H9 (cell line): Measurements from ENCODE around the gene ERO1A. TPM values are rescaled to one million over a fixed set of nuclear protein-coding genes. Genes with fewer than 3 reads are reported as not detected.

ENCODE experiments used
- DNase-seq: peaks from one replicate; pipeline ENCODE4 v3.0.0-alpha.2; 2017
- H2AFZ ChIP-seq: one replicate; pipeline ENCODE4 v1.6.1; 2013; ENCODE audit warnings: mild to moderate bottlenecking, low read length, control low read depth, moderate library complexity
- H2AK5ac ChIP-seq: 2 replicates; pipeline ENCODE4 v1.6.1; 2013; ENCODE audit warnings: low read length, control low read depth, mixed read lengths; ENCODE audit not compliant: insufficient read length
- H2BK120ac ChIP-seq: one replicate; pipeline ENCODE4 v1.6.1; 2013; ENCODE audit warnings: low read depth, mild to moderate bottlenecking, low read length, control low read depth, inconsistent platforms; ENCODE audit not compliant: poor library complexity, severe bottlenecking
- H2BK12ac ChIP-seq: 2 replicates; pipeline ENCODE4 v1.6.1; 2013; ENCODE audit warnings: low read length, control low read depth, mixed read lengths, low read depth; ENCODE audit not compliant: insufficient read length
- H2BK15ac ChIP-seq: 2 replicates; pipeline ENCODE4 v1.6.1; 2013; ENCODE audit warnings: low read depth, low read length, control low read depth
- H2BK20ac ChIP-seq: one replicate; pipeline ENCODE4 v1.6.1; 2013; ENCODE audit warnings: low read depth, mild to moderate bottlenecking, low read length, control low read depth, inconsistent platforms; ENCODE audit not compliant: poor library complexity, severe bottlenecking
- H2BK5ac ChIP-seq: 2 replicates; pipeline ENCODE4 v1.6.1; 2013; ENCODE audit warnings: low read length, control low read depth, mixed read lengths; ENCODE audit not compliant: insufficient read length
- H3K14ac ChIP-seq: 2 replicates; pipeline ENCODE4 v1.6.1; 2013; ENCODE audit warnings: low read length, control low read depth; ENCODE audit not compliant: insufficient read depth
- H3K18ac ChIP-seq: 2 replicates; pipeline ENCODE4 v1.6.1; 2013; ENCODE audit warnings: low read depth, mild to moderate bottlenecking, mixed read lengths, low read length, control low read depth; ENCODE audit not compliant: insufficient read length
- H3K23ac ChIP-seq: 2 replicates; pipeline ENCODE4 v1.6.1; 2013; ENCODE audit warnings: low read length, control low read depth, mixed read lengths, low read depth; ENCODE audit not compliant: insufficient read length
- H3K23me2 ChIP-seq: 2 replicates; pipeline ENCODE4 v1.6.1; 2013; ENCODE audit warnings: low read depth, mild to moderate bottlenecking, mixed read lengths, low read length, control low read depth; ENCODE audit not compliant: insufficient read length, poor library complexity, severe bottlenecking
- H3K27ac ChIP-seq: 2 replicates; pipeline ENCODE4 v1.5.1; 2013; ENCODE audit warnings: low read length, control low read depth, mixed read lengths, low read depth; ENCODE audit not compliant: insufficient read length
- H3K27me3 ChIP-seq: 2 replicates; pipeline ENCODE4 v1.6.1; 2013; ENCODE audit warnings: low read length, control low read depth, inconsistent platforms; ENCODE audit not compliant: insufficient read depth
- H3K4ac ChIP-seq: 2 replicates; pipeline ENCODE4 v1.6.1; 2013; ENCODE audit warnings: low read depth, mild to moderate bottlenecking, control low read depth, inconsistent platforms, low read length, moderate library complexity
- H3K4me1 ChIP-seq: 2 replicates; pipeline ENCODE4 v1.6.1; 2013; ENCODE audit warnings: low read length, control low read depth, inconsistent platforms; ENCODE audit not compliant: insufficient read depth
- H3K4me2 ChIP-seq: 2 replicates; pipeline ENCODE4 v1.6.1; 2013; ENCODE audit warnings: low read length, control low read depth, mixed read lengths; ENCODE audit not compliant: insufficient read length, insufficient read depth
- H3K56ac ChIP-seq: 2 replicates; pipeline ENCODE4 v1.6.1; 2013; ENCODE audit warnings: low read depth, mild to moderate bottlenecking, mixed read lengths, low read length, control low read depth; ENCODE audit not compliant: insufficient read length
- H3K79me1 ChIP-seq: 2 replicates; pipeline ENCODE4 v1.6.1; 2013; ENCODE audit warnings: low read depth, mild to moderate bottlenecking, moderate library complexity, low read length, control low read depth, inconsistent platforms; ENCODE audit not compliant: insufficient read depth, poor library complexity, severe bottlenecking
- H3K79me2 ChIP-seq: 2 replicates; pipeline ENCODE4 v1.6.1; 2013; ENCODE audit warnings: low read length, control low read depth, inconsistent platforms; ENCODE audit not compliant: insufficient read depth
- H3K9ac ChIP-seq: 2 replicates; pipeline ENCODE4 v1.6.1; 2013; ENCODE audit warnings: low read length, control low read depth, mixed read lengths; ENCODE audit not compliant: insufficient read length; ENCODE audit errors: extremely low read depth
- H3K9me3 ChIP-seq: one replicate; pipeline ENCODE4 v1.6.1; 2013; ENCODE audit warnings: low read depth, low read length, inconsistent platforms; ENCODE audit not compliant: control insufficient read depth
- H3T11ph ChIP-seq: one replicate; pipeline ENCODE4 v1.6.1; 2013; ENCODE audit warnings: mild to moderate bottlenecking, low read length, control low read depth, inconsistent platforms
- H4K20me1 ChIP-seq: one replicate; pipeline ENCODE4 v1.6.1; 2013; ENCODE audit not compliant: control insufficient read depth, insufficient read length, insufficient read depth
- H4K5ac ChIP-seq: 2 replicates; pipeline ENCODE4 v1.6.1; 2013; ENCODE audit warnings: low read depth, mild to moderate bottlenecking, mixed read lengths, low read length, control low read depth; ENCODE audit not compliant: insufficient read length
- H4K8ac ChIP-seq: replicated peaks from 2 replicates; pipeline ENCODE4 v1.6.1; 2013; ENCODE audit warnings: low read length, control low read depth, mixed read lengths, low read depth; ENCODE audit not compliant: insufficient read length
- H4K91ac ChIP-seq: 2 replicates; pipeline ENCODE4 v1.6.1; 2013; ENCODE audit warnings: low read depth, mild to moderate bottlenecking, moderate library complexity, mixed read lengths, low read length, control low read depth; ENCODE audit not compliant: insufficient read length
- H3K27ac Mint-ChIP-seq, 3 experiments: 2 replicates in 2 of 3; 3 replicates in 1 of 3; pipeline ENCODE4 v1.8.0; 2020 to 2021; ENCODE audit warnings: mixed read lengths in 3 of 3, mild to moderate bottlenecking in 1 of 3, moderate library complexity in 1 of 3
- H3K27me3 Mint-ChIP-seq: 2 replicates; pipeline ENCODE4 v1.8.0; 2021; ENCODE audit warnings: low read depth, mild to moderate bottlenecking, moderate library complexity, mixed read lengths
- H3K36me3 Mint-ChIP-seq, 3 experiments: 2 replicates in 2 of 3; 3 replicates in 1 of 3; pipeline ENCODE4 v1.8.0; 2020 to 2021; ENCODE audit warnings: low read depth in 3 of 3, mixed read lengths in 3 of 3; ENCODE audit not compliant: insufficient read depth in 1 of 3
- H3K4me1 Mint-ChIP-seq, 2 experiments: 2 replicates each; pipeline ENCODE4 v1.8.0; 2020; ENCODE audit warnings: mixed read lengths in 2 of 2
- H3K4me3 Mint-ChIP-seq, 2 experiments: 2 replicates in 1 of 2; 3 replicates in 1 of 2; pipeline ENCODE4 v1.8.0; 2020 to 2021; ENCODE audit warnings: mild to moderate bottlenecking in 2 of 2, mixed read lengths in 2 of 2, moderate library complexity in 1 of 2
- H3K9me3 Mint-ChIP-seq, 2 experiments: 2 replicates in 1 of 2; 3 replicates in 1 of 2; pipeline ENCODE4 v1.8.0; 2020; ENCODE audit warnings: mild to moderate bottlenecking in 2 of 2, mixed read lengths in 2 of 2, moderate library complexity in 1 of 2
- WGBS: extraction: QIAGEN DNeasy Blood & Tissue Kit; methylation state at CpG from one replicate; pipeline ENCODE4 v1.1.7; 2013; ENCODE audit warnings: missing lambda C conversion rate, low lambda C conversion rate, mixed read lengths; ENCODE audit not compliant: insufficient read length; ENCODE audit errors: extremely low coverage; 5-methylcytosine and 5-hydroxymethylcytosine counted together
- total RNA-seq: library from RNA; stranded (reverse); gene quantifications from 2 replicates; pipeline ENCODE4 v1.2.1, GENCODE V29; 2021
- TF ChIP-seq, protein P1 (sequence below): fragments of 200-600 bp; sonication (generic); conservative IDR thresholded peaks from 3 replicates; pipeline ENCODE4 v1.8.0; 2021; ENCODE audit warnings: antibody characterized with exemption, mild to moderate bottlenecking

The ERO1A gene
- total RNA-seq, 1 experiment from 2014 or later = 37.1 TPM

DNA sequence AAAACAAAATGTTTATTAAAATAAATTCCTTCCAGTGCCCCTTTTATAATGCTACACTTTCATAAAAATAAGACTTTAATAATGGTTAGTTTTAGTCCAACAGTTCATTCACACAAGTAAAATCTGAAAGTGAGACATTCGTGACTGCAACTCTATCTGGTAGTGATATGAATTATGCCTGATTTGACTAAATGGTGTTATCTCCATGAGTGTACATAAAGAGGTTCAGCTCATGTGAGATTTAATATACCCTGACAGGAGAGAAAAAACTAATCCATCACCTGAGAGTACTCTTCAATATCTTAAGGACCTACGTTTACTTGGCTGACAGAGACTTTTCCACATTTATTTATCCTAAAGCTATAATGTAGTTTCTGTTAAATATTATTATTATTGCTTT is 34.0 kb downstream of the ERO1A start:
- H2BK120ac ChIP-seq = no peak overlapping the region
- no peak overlapping the region for H3T11ph ChIP-seq
- H2BK5ac ChIP-seq = no peak overlapping the region
- peaks cover 9 to 14% of the 10 kb centered on the region in 2 experiments for H3K4me1 Mint-ChIP-seq
- H4K8ac ChIP-seq = no peak overlapping the region
- H3K27ac Mint-ChIP-seq = no peak overlapping the region
- no peak overlapping the region for H2BK12ac ChIP-seq
- H2BK15ac ChIP-seq = no peak overlapping the region
- H3K9me3 ChIP-seq = no peaks in the 10 kb centered on the region
- H3K4me1 ChIP-seq = no peaks in the 10 kb centered on the region
- TF ChIP-seq, protein P1, sequence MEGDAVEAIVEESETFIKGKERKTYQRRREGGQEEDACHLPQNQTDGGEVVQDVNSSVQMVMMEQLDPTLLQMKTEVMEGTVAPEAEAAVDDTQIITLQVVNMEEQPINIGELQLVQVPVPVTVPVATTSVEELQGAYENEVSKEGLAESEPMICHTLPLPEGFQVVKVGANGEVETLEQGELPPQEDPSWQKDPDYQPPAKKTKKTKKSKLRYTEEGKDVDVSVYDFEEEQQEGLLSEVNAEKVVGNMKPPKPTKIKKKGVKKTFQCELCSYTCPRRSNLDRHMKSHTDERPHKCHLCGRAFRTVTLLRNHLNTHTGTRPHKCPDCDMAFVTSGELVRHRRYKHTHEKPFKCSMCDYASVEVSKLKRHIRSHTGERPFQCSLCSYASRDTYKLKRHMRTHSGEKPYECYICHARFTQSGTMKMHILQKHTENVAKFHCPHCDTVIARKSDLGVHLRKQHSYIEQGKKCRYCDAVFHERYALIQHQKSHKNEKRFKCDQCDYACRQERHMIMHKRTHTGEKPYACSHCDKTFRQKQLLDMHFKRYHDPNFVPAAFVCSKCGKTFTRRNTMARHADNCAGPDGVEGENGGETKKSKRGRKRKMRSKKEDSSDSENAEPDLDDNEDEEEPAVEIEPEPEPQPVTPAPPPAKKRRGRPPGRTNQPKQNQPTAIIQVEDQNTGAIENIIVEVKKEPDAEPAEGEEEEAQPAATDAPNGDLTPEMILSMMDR = no peak
- no peaks in the 10 kb centered on the region for H4K20me1 ChIP-seq
- H3K27ac ChIP-seq = no peak overlapping the region
- no peaks in the 10 kb centered on the region for H3K27me3 Mint-ChIP-seq
- no CpG with 5 or more reads among the region's 2 CpGs for WGBS
- no peak overlapping the region for H3K4ac ChIP-seq
- no peak overlapping the region for H3K18ac ChIP-seq
- no peak for DNase-seq
- H3K14ac ChIP-seq = no peak overlapping the region
- H4K91ac ChIP-seq = no peak overlapping the region
- H3K9me3 Mint-ChIP-seq = no peaks in the 10 kb centered on the region
- H3K79me1 ChIP-seq = no peaks in the 10 kb centered on the region
- no peaks in the 10 kb centered on the region for H3K23me2 ChIP-seq
- no peaks in the 10 kb centered on the region for H3K79me2 ChIP-seq
- no peak overlapping the region for H3K23ac ChIP-seq
- H3K56ac ChIP-seq = no peak overlapping the region
- no peak overlapping the region for H3K9ac ChIP-seq
- no peak overlapping the region for H3K4me3 Mint-ChIP-seq
- H2BK20ac ChIP-seq = no peak overlapping the region
- H2AK5ac ChIP-seq = no peak overlapping the region
- H3K36me3 Mint-ChIP-seq = peaks cover 10 to 19% (median 15%) of the 10 kb centered on the region in 3 experiments
- H3K4me2 ChIP-seq = no peak overlapping the region
- H3K27me3 ChIP-seq = no peaks in the 10 kb centered on the region
- H4K5ac ChIP-seq = no peak overlapping the region
- H2AFZ ChIP-seq = no peak overlapping the region
